ENCODE measurements around the gene CLDN9. TPM values are rescaled to one million over a fixed set of nuclear protein-coding genes. Genes with fewer than 3 reads are reported as not detected.

The CLDN9 gene
- total RNA-seq, 1 donor from 2014 or later, result 2.2 TPM

GRCh38 chr16:2999929-3000328, 12.8 kb upstream of the CLDN9 start:
- Mint-ChIP-seq H3K27ac (no peak overlapping the region), H3K9me3 (ENCODE audit: low read depth) (no peaks in the 10 kb centered on the region), H3K27me3 (no peaks in the 10 kb centered on the region), H3K36me3 (ENCODE audit: insufficient read depth) (peaks cover 1% of the 10 kb centered on the region), H3K4me1 (ENCODE audit: low read depth) (no peaks in the 10 kb centered on the region), H3K4me3 (ENCODE audit: low read depth) (no peak overlapping the region)
- TF ChIP-seq, protein P1, sequence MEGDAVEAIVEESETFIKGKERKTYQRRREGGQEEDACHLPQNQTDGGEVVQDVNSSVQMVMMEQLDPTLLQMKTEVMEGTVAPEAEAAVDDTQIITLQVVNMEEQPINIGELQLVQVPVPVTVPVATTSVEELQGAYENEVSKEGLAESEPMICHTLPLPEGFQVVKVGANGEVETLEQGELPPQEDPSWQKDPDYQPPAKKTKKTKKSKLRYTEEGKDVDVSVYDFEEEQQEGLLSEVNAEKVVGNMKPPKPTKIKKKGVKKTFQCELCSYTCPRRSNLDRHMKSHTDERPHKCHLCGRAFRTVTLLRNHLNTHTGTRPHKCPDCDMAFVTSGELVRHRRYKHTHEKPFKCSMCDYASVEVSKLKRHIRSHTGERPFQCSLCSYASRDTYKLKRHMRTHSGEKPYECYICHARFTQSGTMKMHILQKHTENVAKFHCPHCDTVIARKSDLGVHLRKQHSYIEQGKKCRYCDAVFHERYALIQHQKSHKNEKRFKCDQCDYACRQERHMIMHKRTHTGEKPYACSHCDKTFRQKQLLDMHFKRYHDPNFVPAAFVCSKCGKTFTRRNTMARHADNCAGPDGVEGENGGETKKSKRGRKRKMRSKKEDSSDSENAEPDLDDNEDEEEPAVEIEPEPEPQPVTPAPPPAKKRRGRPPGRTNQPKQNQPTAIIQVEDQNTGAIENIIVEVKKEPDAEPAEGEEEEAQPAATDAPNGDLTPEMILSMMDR (IDR thresholded peaks at IDR 0.05; ENCODE audit: unreplicated experiment), result no peak
- DNase-seq (ENCODE audit: low spot score, unreplicated experiment), result no peak

GRCh38 chr16:3000540-3000939, 12.2 kb upstream of the CLDN9 start:
- Mint-ChIP-seq H3K36me3 (ENCODE audit: insufficient read depth) (peaks cover 1% of the 10 kb centered on the region), H3K9me3 (ENCODE audit: low read depth) (no peaks in the 10 kb centered on the region), H3K4me1 (ENCODE audit: low read depth) (no peaks in the 10 kb centered on the region), H3K4me3 (ENCODE audit: low read depth) (no peak overlapping the region), H3K27ac (no peak overlapping the region), H3K27me3 (no peaks in the 10 kb centered on the region)
- TF ChIP-seq, protein P1 (IDR thresholded peaks at IDR 0.05; ENCODE audit: unreplicated experiment), result no peak
- no peak for DNase-seq (ENCODE audit: low spot score, unreplicated experiment)

DNA sequence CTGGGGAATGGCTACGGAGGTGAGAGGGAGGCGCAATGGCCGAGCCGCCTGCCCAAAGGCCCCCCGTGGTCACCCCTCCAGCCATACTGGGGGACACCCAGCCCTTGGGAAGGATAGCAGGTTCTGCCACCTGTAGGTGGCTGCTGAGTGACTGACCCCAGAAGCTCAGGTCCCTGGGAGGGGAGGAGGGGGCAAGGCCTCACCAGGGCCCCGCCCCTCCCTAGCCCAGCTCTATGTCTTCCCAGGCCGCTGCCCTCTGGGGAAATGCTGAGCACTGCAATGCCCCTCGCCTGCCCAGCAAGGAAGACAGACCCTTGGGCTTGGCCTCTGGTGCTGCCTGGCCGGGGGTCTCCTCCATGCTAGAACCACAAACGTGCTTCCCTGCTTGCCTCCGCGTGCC, 11.4 kb upstream of the CLDN9 start:
- H3K27ac Mint-ChIP-seq, result no peak overlapping the region
- DNase-seq (ENCODE audit: low spot score, unreplicated experiment), result no peak

DNA sequence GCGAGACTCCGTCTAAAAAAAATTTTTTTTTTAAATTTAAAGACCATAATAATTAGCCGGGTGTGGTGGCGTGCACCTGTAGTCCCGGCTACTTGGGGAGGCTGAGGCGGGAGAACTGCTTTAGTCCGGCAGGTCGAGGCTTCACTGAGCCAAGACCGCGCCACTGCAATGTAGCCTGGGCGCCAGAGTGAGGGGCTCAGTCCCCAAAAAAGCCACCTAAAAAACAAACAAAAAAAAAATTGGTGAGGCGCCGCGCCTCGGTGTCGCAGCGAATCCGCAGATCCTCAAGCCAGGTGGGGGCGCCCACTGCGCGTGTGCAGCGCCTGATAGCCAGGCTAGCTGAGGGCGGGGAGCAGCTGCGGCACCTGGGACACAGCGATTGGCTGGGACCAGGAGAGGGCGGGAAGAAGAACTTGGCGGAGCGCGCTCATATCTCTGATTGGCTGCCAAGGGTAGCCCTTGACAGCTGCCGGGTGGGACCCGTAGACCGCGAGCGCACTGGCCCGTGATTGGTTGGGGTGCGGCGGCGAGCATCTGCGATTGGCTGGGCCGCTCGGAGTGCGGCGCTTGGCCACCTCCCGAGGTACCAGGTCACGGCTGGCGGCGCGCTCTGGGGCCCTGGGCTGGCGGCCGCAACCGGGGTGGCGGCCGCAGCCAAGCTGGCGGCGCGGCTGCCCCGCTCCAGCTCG, 9.0 kb upstream of the CLDN9 start:
- Mint-ChIP-seq H3K36me3 (ENCODE audit: insufficient read depth) (peaks cover 1% of the 10 kb centered on the region), H3K27me3 (no peaks in the 10 kb centered on the region), H3K4me3 (ENCODE audit: low read depth) (peak overlapping the region; percentile 67), H3K4me1 (ENCODE audit: low read depth) (peaks cover 28% of the 10 kb centered on the region), H3K27ac (peak overlapping the region; percentile 74), H3K9me3 (ENCODE audit: low read depth) (no peaks in the 10 kb centered on the region)
- DNase-seq (ENCODE audit: low spot score, unreplicated experiment), result peak; percentile 95
- TF ChIP-seq, protein P1 (IDR thresholded peaks at IDR 0.05; ENCODE audit: unreplicated experiment), result peak; percentile 49

More for the DNA sequence above, 11.4 kb upstream of the CLDN9 start:
- no peaks in the 10 kb centered on the region for H3K9me3 Mint-ChIP-seq (ENCODE audit: low read depth)
- H3K4me1 Mint-ChIP-seq (ENCODE audit: low read depth), result peaks cover 4% of the 10 kb centered on the region
- no peak overlapping the region for H3K4me3 Mint-ChIP-seq (ENCODE audit: low read depth)
- H3K27me3 Mint-ChIP-seq, result no peaks in the 10 kb centered on the region
- peaks cover 1% of the 10 kb centered on the region for H3K36me3 Mint-ChIP-seq (ENCODE audit: insufficient read depth)
- TF ChIP-seq, protein P1 (IDR thresholded peaks at IDR 0.05; ENCODE audit: unreplicated experiment), result no peak

- no peaks in the 10 kb centered on the region for H3K27me3 Mint-ChIP-seq
- DNase-seq (ENCODE audit: low spot score, unreplicated experiment), result no peak
- H3K27ac Mint-ChIP-seq, result no peak overlapping the region
- TF ChIP-seq, protein P1 (IDR thresholded peaks at IDR 0.05; ENCODE audit: unreplicated experiment), result no peak
- no peaks in the 10 kb centered on the region for H3K9me3 Mint-ChIP-seq (ENCODE audit: low read depth)
- H3K4me1 Mint-ChIP-seq (ENCODE audit: low read depth), result peaks cover 32% of the 10 kb centered on the region
- H3K4me3 Mint-ChIP-seq (ENCODE audit: low read depth), result peak overlapping the region; percentile 83
- H3K36me3 Mint-ChIP-seq (ENCODE audit: insufficient read depth), result peaks cover 1% of the 10 kb centered on the region
These were observed 8.4 kb upstream of the CLDN9 start for GRCh38 chr16:3004319-3004718.
